Stromal cell of bone marrow (primary cell): ENCODE results near the gene ERBB2.
"Not testable (repeated sequence)": the region's sequence is repeated elsewhere in the genome, so short reads cannot be mapped to it uniquely, and the experiment has no call there.

Experiments used
- DNase-seq: peaks from one replicate; pipeline ENCODE4 v3.0.0-alpha.2; 2012; ENCODE audit warnings: low read depth

ERBB2 gene

DNA sequence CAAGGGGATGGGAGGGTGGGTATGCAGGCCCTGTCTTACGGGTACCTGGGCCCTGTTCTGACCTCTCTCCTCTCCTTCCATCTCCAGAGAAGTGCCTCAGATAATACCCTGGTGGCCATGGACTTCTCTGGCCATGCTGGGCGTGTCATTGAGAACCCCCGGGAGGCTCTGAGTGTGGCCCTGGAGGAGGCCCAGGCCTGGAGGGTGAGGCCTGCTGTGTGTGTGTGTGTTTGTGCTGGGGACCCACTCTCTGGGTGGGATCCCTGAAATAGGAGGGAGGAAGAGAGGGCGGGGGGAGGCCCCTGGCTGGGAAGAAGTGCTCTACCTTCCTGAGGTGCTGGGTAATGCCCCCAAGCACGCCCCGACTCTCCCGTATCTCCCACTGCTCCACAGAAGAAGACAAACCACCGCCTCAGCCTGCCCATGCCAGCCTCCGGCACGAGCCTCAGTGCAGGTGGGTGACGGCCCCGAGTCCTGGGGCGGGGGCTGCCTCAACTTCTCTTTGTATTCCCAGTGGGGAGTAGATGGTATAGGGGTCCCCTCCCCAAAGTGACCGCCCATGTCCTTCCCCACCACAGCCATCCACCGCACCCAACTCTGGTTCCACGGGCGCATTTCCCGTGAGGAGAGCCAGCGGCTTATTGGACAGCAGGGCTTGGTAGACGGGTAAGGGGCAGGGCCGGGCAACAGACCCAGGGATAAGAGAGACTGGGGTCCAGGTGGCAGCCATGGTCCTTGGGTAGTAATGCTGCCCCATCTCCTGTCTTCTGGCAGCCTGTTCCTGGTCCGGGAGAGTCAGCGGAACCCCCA is 45.7 kb downstream of the ERBB2 start:
- DNase-seq, result no peak

- DNase-seq, result no peak
Measured at GRCh38 chr17:39746145-39746461, 46.2 kb downstream of the ERBB2 start.

DNA sequence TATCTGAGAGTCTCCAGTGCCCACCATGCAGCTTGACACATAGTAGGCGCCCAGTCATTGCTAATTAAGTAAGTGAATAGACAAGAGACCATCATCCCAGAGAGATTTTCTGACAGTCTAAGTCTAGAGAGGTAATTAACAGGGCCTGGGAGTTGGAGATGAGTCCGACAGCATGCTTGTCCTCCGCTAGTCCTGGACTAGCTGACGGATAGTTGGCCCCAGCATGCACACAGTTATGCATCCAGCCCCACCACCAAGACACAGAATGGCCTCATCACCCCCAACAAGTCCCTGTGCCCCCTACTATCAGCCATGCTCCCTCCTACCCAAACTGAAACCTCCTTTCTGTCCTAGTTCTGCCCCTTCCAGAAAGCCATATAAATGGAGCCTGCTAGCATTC is 47.9 kb downstream of the ERBB2 start:
- no peak for DNase-seq

GRCh38 chr17:39748444-39749034 is 48.7 kb downstream of the ERBB2 start:
- DNase-seq, result not testable (repeated sequence)

DNA sequence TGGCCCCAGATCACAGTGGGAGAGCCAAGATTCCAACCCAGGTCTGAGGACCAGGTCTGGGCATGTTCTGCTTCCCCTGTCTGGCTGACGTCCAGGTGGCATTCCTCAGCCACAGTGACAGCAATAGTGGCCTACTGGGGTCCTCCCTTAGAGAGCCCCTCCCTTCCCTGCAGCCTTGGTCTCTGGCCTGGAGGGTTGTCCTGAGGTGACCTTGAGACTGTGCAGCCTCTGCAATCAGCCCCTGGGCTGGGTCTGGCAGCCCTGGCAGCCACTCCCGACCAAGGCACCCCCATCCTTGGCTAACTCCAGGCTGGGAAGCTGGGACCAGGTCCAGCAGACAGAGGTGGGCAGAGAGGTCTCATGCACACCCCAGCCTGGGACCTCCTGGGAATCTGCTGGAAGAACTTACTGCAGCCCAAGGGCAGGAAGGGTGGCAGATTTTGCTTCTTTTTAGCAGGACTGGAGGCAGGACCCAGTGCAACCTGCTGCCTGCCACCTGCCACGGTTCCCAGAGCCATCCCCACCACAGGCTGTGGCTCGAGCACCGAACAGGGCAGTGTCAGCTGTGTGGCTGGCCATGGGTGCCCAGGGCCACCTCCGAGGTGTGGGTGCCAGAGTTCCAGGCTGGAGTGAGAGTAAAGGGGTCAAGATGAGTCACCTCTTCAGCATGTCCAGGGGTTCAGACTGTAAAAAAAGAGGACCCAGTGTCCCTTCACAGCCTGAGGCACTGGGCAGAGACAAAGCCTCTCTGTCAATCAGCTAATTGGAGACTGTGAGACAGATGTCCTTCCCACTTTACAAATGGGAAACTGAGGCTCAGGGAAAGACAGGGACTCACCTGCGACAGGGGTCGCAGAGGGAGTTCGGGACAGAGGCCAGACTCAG is 50.5 kb downstream of the ERBB2 start:
- no peak for DNase-seq

GRCh38 chr17:39751016-39751543 is 51.2 kb downstream of the ERBB2 start:
- no peak for DNase-seq

- no peak for DNase-seq
Measured at GRCh38 chr17:39751637-39752036, 51.8 kb downstream of the ERBB2 start.

GRCh38 chr17:39752241-39752881 is 52.5 kb downstream of the ERBB2 start:
- no peak for DNase-seq

DNA sequence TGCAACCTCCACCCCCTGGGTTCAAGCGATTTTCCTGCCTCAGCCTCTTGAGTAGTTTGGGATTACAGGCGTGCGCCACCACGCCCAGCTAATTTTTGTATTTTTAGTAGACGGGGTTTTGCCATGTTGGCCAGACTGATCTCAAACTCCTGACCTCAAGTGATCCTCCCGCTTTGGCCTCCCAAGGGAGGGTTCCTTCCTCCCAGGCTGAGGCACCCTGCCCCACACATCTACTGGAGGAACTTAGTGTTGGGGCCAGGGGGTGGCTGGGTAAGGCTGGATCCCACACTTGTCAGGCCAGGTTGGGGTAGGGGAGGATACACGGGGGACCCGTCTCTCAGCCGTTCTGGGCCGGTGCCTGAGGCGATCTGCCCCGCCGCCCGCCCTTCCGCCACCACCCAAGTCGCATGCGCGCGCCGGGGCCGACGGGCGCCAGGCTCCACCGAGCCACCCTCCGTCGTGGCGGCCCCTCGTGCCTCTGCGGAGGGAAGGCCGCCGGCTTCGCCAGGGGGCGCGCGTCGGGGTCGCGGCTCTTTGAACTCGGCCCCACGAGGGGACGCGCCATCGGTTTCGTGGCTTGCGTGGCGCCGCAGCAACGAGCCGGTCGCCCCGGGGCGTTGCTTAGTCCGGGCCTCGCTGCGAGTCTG is 53.8 kb downstream of the ERBB2 start:
- no peak for DNase-seq

- peak; percentile 74 for DNase-seq
Measured at GRCh38 chr17:39754161-39754957, 54.5 kb downstream of the ERBB2 start.

DNA sequence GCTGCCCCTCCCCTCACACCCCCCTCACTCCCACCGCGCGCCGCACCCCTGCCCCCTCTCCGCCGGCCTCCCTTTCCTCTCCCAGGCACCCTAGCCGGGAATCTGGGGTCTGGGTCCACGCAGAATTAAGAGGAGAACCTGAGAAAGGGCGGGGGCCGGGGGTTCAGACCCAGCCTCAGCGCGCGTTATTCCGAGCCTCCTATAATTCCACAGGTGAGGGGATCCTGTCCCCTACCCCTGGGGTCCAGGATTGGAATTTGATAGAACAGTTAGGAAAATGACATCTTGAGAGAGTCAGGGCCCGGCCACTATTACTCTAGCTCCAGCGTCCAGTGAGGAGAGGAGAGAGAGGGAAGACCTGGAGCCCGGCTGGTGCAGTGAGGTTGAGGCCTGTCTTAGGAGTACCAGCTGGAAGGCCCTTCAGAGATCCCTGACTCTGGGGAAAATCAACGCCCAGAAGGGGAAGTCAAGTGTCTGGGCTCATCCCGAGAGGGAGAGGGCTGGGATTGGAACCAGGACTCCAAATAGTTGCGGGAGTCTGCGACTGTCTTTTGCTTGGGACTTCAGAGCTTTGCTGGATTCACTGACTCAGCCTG is 55.2 kb downstream of the ERBB2 start:
- DNase-seq, result no peak

- no peak for DNase-seq
Measured at GRCh38 chr17:39755554-39756379, 55.9 kb downstream of the ERBB2 start.

GRCh38 chr17:39756380-39757079 is 56.7 kb downstream of the ERBB2 start:
- no peak for DNase-seq

DNA sequence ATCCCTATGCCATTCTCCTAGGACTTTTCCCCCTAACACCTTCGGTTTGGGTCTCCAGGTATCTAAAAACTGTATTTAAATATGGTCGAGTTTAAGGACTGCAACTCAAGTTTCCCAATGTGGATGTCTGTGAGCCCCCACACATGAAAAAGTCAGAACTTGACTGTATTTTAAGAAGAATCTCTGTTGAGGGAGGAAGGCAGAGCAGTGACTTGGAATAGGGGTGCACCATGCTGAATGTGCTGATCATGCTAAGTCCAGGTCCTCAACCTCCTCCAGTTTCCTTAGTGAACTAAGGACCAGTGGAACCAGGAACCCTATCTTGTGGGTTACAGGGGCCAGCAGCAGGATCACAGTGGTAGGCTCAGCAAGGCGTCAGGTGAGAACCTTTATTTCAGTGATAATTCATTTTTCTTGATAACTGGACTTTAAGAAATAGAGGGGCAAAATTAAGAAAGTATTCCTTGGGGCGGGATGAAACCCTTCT is 57.4 kb downstream of the ERBB2 start:
- no peak for DNase-seq

GRCh38 chr17:39757931-39758873 is 58.3 kb downstream of the ERBB2 start:
- no peak for DNase-seq

GRCh38 chr17:39759204-39759603 is 59.3 kb downstream of the ERBB2 start:
- no peak for DNase-seq

GRCh38 chr17:39761861-39762496 is 62.1 kb downstream of the ERBB2 start:
- DNase-seq, result no peak
